Spinal cord (tissue), 10 donors: Measurements from ENCODE around the gene ANG. TPM values are rescaled to one million over a fixed set of nuclear protein-coding genes. Genes with fewer than 3 reads are reported as not detected.
A peak's percentile ranks its signal among the peaks of the same experiment; 100 is the strongest.

Experiments
- DNase-seq, 6 donors: peaks; one replicate each; pipeline versions ENCODE4 v3.0.0 to v3.0.0-alpha.2; 2013 to 2015; ENCODE audit warnings: low spot score in 6 of 6, low read depth in 4 of 6
- H3K27ac ChIP-seq: one replicate; pipeline ENCODE4 v1.5.1; 2013; ENCODE audit warnings: low read depth, low read length, control low read depth
- H3K27me3 ChIP-seq: one replicate; pipeline ENCODE4 v1.6.1; 2013; ENCODE audit warnings: low read length; ENCODE audit not compliant: control insufficient read depth, insufficient read depth
- H3K36me3 ChIP-seq: one replicate; pipeline ENCODE4 v1.6.1; 2013; ENCODE audit warnings: low read length; ENCODE audit not compliant: control insufficient read depth, insufficient read depth
- H3K4me1 ChIP-seq: one replicate; pipeline ENCODE4 v1.6.1; 2013; ENCODE audit warnings: low read length; ENCODE audit not compliant: control insufficient read depth, insufficient read depth
- H3K4me3 ChIP-seq: one replicate; pipeline ENCODE4 v1.5.1; 2013; ENCODE audit warnings: low read depth, low read length, control low read depth
- H3K9me3 ChIP-seq: one replicate; pipeline ENCODE4 v1.6.1; 2013; ENCODE audit warnings: low read length; ENCODE audit not compliant: control insufficient read depth, insufficient read depth
- WGBS: methylation state at CpG from one replicate; pipeline ENCODE4 v1.1.5; 2013; ENCODE audit warnings: missing lambda C conversion rate; ENCODE audit not compliant: insufficient coverage; 5-methylcytosine and 5-hydroxymethylcytosine counted together
- polyA plus RNA-seq, 2 donors: library from polyadenylated mRNA; unstranded; fragments of 120-200 nt; gene quantifications; one replicate each; pipeline ENCODE4 v1.2.1, GENCODE V29; 2013; ENCODE audit not compliant: insufficient read length in 2 of 2
- total RNA-seq, 2 donors: library from RNA; depleted of rRNA in 1 of 2; stranded (reverse); fragments of 120-200 nt in 1 of 2; fragments of >200 nt in 1 of 2; gene quantifications; one replicate each; pipeline versions ENCODE4 v1.2.3 to v1.2.4, GENCODE V29; 2013 to 2014
- donor health status: healthy.

The ANG gene
- total and polyA plus RNA-seq, 4 donors, result 1.4 to 6.0 (median 2.7) TPM

- no peaks in the 10 kb centered on the region for H3K36me3 ChIP-seq
- under 1% methylated on average over 35 of the region's 38 CpGs for WGBS
Observed at GRCh38 chr14:20683125-20683890, 5.3 kb upstream of the ANG start.

GRCh38 chr14:20683891-20684661, 4.5 kb upstream of the ANG start, which contains the start of gene RNASE4:
RNASE4 (plus strand) TSS chr14:20684560; CDS start chr14:20699372, 14,812 bp downstream.
- Histone ChIP-seq H3K27me3 (no peaks in the 10 kb centered on the region), H3K36me3 (no peaks in the 10 kb centered on the region), H3K4me3 (peak within 1 kb of the TSS; percentile 99), H3K27ac (peak within 1 kb of the TSS; percentile 100), H3K9me3 (no peaks in the 10 kb centered on the region), H3K4me1 (peaks cover 30% of the 10 kb centered on the region)
- peak; percentile 47 to 90 (median 68) for DNase-seq
- WGBS, result under 1% methylated on average over 37 of the region's 42 CpGs

More at GRCh38 chr14:20683125-20683890, 5.3 kb upstream of the ANG start:
- H3K27me3 ChIP-seq, result no peaks in the 10 kb centered on the region
- H3K9me3 ChIP-seq, result no peaks in the 10 kb centered on the region
- H3K4me1 ChIP-seq, result peaks cover 30% of the 10 kb centered on the region
- peak; percentile 79 to 98 (median 86) for DNase-seq
- H3K4me3 ChIP-seq, result peak overlapping the region; percentile 99
- H3K27ac ChIP-seq, result peak overlapping the region; percentile 100

GRCh38 chr14:20684662-20685456, 3.7 kb upstream of the ANG start:
- Histone ChIP-seq H3K36me3 (no peaks in the 10 kb centered on the region), H3K27ac (peak overlapping the region; percentile 100), H3K27me3 (no peaks in the 10 kb centered on the region), H3K4me3 (peak overlapping the region; percentile 99), H3K4me1 (peaks cover 30% of the 10 kb centered on the region), H3K9me3 (no peaks in the 10 kb centered on the region)
- DNase-seq, result no peak
- 9% methylated on average over 12 of the region's 22 CpGs for WGBS

GRCh38 chr14:20686386-20687143, 2.0 kb upstream of the ANG start:
- 56% methylated on average over 1 of the region's 7 CpGs for WGBS
- H3K4me3 ChIP-seq, result no peak overlapping the region

GRCh38 chr14:20687362-20688166, 1.0 kb upstream of the ANG start:
- Histone ChIP-seq H3K9me3 (no peaks in the 10 kb centered on the region), H3K4me1 (peaks cover 13% of the 10 kb centered on the region), H3K27ac (no peak overlapping the region), H3K27me3 (no peaks in the 10 kb centered on the region), H3K36me3 (no peaks in the 10 kb centered on the region), H3K4me3 (no peak overlapping the region)
- 88% methylated on average over 5 of the region's 5 CpGs for WGBS
- no peak for DNase-seq

More at GRCh38 chr14:20686386-20687143, 2.0 kb upstream of the ANG start:
- Histone ChIP-seq H3K27me3 (no peaks in the 10 kb centered on the region), H3K36me3 (no peaks in the 10 kb centered on the region), H3K4me1 (peaks cover 22% of the 10 kb centered on the region), H3K9me3 (no peaks in the 10 kb centered on the region), H3K27ac (no peak overlapping the region)
- no peak for DNase-seq

GRCh38 chr14:20690848-20691640, 2.5 kb downstream of the ANG start:
- Histone ChIP-seq H3K4me3 (no peak overlapping the region), H3K9me3 (no peaks in the 10 kb centered on the region), H3K27me3 (no peaks in the 10 kb centered on the region), H3K36me3 (no peaks in the 10 kb centered on the region), H3K27ac (no peak overlapping the region), H3K4me1 (no peaks in the 10 kb centered on the region)
- peak; percentile 57 to 94 (median 72) for DNase-seq
- 0% methylated on average over 1 of the region's 9 CpGs for WGBS

GRCh38 chr14:20692116-20692751, 3.7 kb downstream of the ANG start:
- Histone ChIP-seq H3K4me1 (no peaks in the 10 kb centered on the region), H3K27ac (no peak overlapping the region), H3K9me3 (no peaks in the 10 kb centered on the region), H3K27me3 (no peaks in the 10 kb centered on the region), H3K4me3 (no peak overlapping the region), H3K36me3 (no peaks in the 10 kb centered on the region)
- WGBS, result 72% methylated on average over 7 of the region's 7 CpGs
- DNase-seq, result no peak

- DNase-seq, result no peak
- Histone ChIP-seq H3K4me1 (no peaks in the 10 kb centered on the region), H3K4me3 (no peak overlapping the region), H3K9me3 (no peaks in the 10 kb centered on the region), H3K27me3 (no peaks in the 10 kb centered on the region), H3K27ac (no peak overlapping the region), H3K36me3 (no peaks in the 10 kb centered on the region)
- WGBS, result 96% methylated on average over 3 of the region's 5 CpGs
Observed at GRCh38 chr14:20696764-20697163, 8.2 kb downstream of the ANG start.
